RWPE1 (cell line): ENCODE results near the gene URM1.

ENCODE experiments used
- CTCF ChIA-PET: fragments of 350-600 bp; sonication (Branson Sonifier 250); formaldehyde crosslinking; extraction: SDS; loops from one replicate; lab custom pipeline; 2021; lab: Yijun Ruan, JAX
- POLR2A ChIA-PET: fragments of 400-600 bp; formaldehyde crosslinking; extraction: SDS; loops from one replicate; lab custom pipeline; 2020; ENCODE audit warnings: antibody characterized with exemption; ENCODE audit not compliant: low non-redundant PET; lab: Yijun Ruan, JAX
- DNase-seq: peaks from one replicate; pipeline ENCODE4 v3.0.0; 2012; ENCODE audit warnings: low spot score
- H3K27ac ChIP-seq: fragments of 450-650 bp; 2 replicates; pipeline ENCODE4 v1.5.1; 2017
- TF ChIP-seq, protein P1 (sequence below): fragments of 450-650 bp; conservative IDR thresholded peaks from 2 replicates; pipeline ENCODE4 v1.5.1; 2017; ENCODE audit warnings: low read depth, mild to moderate bottlenecking

Gene URM1

DNA sequence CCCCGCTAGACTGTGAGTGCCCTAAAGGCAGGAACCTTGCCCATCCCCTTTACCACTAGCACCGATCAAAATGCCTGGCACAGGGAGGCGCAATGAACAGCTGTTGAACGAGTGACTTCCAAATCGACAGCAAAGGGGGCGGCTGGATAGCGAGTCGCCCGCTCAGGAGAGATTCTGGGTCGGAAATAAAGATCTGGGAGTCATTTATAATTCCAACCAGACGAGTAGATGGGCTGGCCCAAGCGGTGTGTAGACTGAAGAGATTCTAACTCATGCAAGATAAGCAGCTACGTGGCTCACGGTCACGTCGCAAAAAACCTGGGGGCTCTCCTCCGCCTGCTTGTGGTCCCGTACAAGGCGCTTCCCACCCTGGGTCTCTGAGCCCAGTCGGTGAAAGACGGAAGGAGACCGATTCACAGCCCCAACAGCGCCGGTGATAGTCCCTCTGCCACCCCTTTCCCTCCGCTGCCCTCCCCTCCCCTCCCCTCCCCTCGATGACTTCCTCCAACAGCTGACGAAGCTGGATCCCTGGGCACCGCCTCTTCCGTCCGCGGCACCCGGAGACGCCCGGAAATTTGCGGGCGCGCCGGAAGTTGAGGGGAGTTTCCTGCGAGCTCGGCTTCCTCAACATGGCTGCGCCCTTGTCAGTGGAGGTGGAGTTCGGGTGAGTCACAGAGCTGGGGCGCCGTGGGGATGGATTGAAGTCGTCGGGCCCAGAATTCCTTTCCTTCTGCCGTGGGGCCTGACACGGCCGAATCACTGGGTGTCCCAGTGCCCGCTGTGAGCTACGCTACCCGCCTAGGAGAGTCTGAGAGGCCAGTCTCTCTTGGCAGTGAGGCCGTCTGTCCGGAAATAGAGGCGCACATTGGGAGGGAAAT lies at the start of gene URM1:
Gene URM1, plus strand, starts transcription at position 623 of the 878 bp plus-strand sequence. Its CDS starts 7 bp downstream, at position 630.
- peak within 1 kb of the TSS; percentile 89 for H3K27ac ChIP-seq
- TF ChIP-seq, protein P1, sequence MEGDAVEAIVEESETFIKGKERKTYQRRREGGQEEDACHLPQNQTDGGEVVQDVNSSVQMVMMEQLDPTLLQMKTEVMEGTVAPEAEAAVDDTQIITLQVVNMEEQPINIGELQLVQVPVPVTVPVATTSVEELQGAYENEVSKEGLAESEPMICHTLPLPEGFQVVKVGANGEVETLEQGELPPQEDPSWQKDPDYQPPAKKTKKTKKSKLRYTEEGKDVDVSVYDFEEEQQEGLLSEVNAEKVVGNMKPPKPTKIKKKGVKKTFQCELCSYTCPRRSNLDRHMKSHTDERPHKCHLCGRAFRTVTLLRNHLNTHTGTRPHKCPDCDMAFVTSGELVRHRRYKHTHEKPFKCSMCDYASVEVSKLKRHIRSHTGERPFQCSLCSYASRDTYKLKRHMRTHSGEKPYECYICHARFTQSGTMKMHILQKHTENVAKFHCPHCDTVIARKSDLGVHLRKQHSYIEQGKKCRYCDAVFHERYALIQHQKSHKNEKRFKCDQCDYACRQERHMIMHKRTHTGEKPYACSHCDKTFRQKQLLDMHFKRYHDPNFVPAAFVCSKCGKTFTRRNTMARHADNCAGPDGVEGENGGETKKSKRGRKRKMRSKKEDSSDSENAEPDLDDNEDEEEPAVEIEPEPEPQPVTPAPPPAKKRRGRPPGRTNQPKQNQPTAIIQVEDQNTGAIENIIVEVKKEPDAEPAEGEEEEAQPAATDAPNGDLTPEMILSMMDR = no peak; the same call in 1 of the 2 replicates
- POLR2A ChIA-PET = interaction anchor here (0.6 to 1.2 kb wide), 7 partner anchors 9 to 1115 kb away, joined by 3 to 9 read pairs (median 4); no protein-coding TSS in a partner anchor
- DNase-seq = peak; percentile 99
- CTCF ChIA-PET = interaction anchor here (0.5 to 1.8 kb wide), 6 partner anchors 9 to 68 kb away, joined by 3 to 15 read pairs (median 4); partner anchors contain the start of gene CERCAM

DNA sequence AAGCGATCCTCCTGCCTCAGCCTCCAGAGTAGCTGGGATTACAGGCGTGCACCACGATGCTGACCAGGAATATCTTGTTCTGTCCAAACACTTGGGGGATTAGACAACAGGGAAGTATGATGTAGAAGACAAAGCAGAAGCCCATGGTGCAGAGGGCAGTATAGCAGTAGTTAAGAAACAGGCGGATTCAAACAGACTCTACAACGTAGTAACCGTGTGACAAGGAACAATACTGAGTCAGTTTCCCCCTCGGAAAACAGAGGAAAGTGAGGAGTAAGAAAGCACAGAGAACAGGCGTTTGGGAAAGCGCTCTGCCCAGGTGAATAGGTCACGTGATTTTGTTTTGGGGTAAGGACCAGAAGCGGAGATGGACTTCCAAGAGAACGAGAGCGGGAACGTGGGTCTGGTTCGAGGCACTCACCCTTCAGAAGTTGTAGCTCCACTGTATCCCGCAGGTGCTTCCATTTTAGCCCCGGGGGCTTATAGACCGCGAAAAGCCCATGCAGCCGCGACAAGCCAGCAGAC lies 49.2 kb upstream of the URM1 start:
- H3K27ac ChIP-seq = peak overlapping the region; percentile 93
- CTCF ChIA-PET = interaction anchor here (0.5 to 1.1 kb wide), 4 partner anchors 12 to 88 kb away, joined by 3 to 4 read pairs (median 3); no protein-coding TSS in a partner anchor
- DNase-seq = no peak
- TF ChIP-seq, protein P1 = no peak
- POLR2A ChIA-PET = interaction anchor here (1.2 kb wide), 1 partner anchor 11 kb away, joined by 5 read pairs; no protein-coding TSS in a partner anchor

DNA sequence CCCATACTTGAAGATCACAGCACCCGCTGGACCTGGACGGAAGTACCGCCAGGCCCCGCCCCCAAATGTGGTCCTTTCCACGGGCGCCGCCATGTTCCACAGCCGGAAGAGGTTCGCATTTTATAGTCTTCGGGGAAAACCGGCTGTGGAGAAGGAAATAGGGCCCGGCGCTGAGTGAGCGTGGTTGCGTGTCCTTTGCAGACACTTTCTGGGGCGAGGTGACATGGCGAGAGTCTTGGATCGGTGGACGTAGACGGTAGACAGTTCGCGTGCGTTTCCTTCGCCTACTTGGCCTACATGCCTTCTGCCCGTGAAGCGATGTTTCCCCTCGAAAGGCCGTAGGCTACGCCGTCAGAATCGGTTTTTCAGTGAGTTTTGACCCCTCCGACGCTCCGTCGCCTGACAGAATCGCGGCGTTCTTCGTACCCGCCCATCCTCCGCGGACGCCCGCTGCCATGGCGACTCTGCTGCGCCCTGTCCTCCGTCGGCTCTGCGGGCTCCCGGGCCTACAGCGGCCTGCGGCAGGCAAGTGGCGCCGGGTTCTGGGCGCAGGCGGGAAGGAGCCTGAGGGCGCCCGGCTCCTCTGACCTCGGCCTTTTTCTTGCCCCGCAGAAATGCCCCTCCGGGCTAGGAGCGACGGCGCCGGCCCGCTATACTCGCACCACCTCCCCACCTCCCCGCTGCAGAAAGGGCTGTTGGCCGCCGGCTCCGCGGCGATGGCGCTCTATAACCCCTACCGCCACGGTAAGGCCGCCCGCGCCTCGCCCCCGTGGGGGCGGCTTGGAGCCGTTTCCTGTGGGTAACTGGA lies 48.6 kb upstream of the URM1 start, which contains the start of the genes COQ4 and TRUB2:
Gene COQ4, plus strand, starts transcription at position 436 of the 808 bp plus-strand sequence. Its CDS starts 20 bp downstream, at position 456.
Gene TRUB2, minus strand, starts transcription at position 44 of the 808 bp plus-strand sequence. Its CDS starts 39 bp downstream, at position 5.
- POLR2A ChIA-PET = no interaction called here
- peak; percentile 98 for DNase-seq
- TF ChIP-seq, protein P1 = no peak
- H3K27ac ChIP-seq = peak within 1 kb of the TSS; percentile 93
- CTCF ChIA-PET = interaction anchor here (1.1 to 1.4 kb wide), 2 partner anchors 19 to 27 kb away, joined by 3 to 9 read pairs; no protein-coding TSS in a partner anchor

DNA sequence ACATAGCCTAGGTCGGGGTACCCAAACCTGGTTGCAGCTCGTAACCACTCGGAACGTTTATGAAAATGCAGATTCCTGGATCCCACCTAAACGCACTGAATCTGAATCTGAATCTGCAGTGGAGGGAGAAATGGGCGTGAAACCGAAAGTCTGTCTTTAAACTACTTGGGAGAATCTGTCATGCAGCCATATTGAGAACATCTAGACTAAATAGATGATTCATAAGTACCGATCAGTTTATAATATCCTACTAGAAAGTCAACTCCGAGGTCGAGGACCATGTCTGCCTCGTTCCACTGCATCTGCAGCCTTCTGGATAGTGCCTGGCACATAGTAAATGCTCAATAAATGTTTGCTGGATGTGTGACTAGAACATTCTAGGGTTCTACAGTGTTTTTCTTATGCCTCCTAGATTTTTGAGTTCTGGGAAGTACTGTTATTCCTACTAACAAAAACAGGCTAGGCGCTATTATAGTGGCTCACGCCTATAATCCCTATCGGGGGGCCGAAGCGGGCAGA lies 47.9 kb upstream of the URM1 start:
- ChIA-PET CTCF (interaction anchor here (1.4 kb wide), 1 partner anchor 18 kb away, joined by 9 read pairs; no protein-coding TSS in a partner anchor), POLR2A (no interaction called here)
- peak overlapping the region; percentile 93 for H3K27ac ChIP-seq
- DNase-seq = no peak
- TF ChIP-seq, protein P1 = no peak

DNA sequence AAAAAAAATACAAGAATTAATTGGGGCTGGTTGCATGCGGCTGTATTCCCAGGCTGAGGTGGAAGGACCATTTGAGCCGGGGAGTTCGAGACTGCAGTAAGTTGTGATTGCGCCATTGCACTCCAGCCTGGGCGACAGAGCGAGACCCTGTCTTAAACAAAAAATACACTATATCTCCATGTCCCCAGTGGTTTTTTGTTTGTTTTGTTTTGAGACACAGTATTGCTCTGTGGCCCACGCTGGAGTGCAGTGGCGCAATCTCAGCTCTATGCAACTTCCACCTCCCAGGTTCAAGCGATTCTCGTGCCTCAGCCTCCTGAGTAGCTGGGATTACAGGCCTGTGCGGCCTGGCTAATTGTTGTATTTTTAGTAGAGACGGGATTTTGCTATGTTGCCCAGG lies 47.4 kb upstream of the URM1 start:
- H3K27ac ChIP-seq = peak overlapping the region; percentile 93
- ChIA-PET CTCF (interaction anchor here (1.4 kb wide), 1 partner anchor 18 kb away, joined by 9 read pairs; no protein-coding TSS in a partner anchor), POLR2A (no interaction called here)
- no peak for DNase-seq
- TF ChIP-seq, protein P1 = no peak
